ENCODE data around the gene PRELP.

Gene PRELP

GRCh38 chr1:203526130-203526529, 50.5 kb downstream of the PRELP start:
- H3K9me2 ChIP-seq (replicated peaks; ENCODE audit: insufficient read depth, low read length) = no peaks in the 10 kb centered on the region
- no peak overlapping the region for H3K4me2 ChIP-seq (ENCODE audit: low read depth, low read length)
- no peaks in the 10 kb centered on the region for H3F3A ChIP-seq (ENCODE audit: insufficient read depth, low read length)
- no peak overlapping the region for H3K9ac ChIP-seq (ENCODE audit: low read length)
- no peak for TF ChIP-seq EZH2 (optimal IDR thresholded peaks at IDR 0.05; ENCODE audit: low read depth, low read length)
- TF ChIP-seq EZH2phosphoT487 (IDR thresholded peaks at IDR 0.05; ENCODE audit: low read length) = no peak
- TF ChIP-seq CTCF (IDR thresholded peaks at IDR 0.05; ENCODE audit: low read length) = no peak
- no peaks in the 10 kb centered on the region for H3K79me2 ChIP-seq (ENCODE audit: low read length)
- no peaks in the 10 kb centered on the region for H3K9me3 ChIP-seq (replicated peaks; ENCODE audit: insufficient read depth, low read length)
- H3K4me3 ChIP-seq (ENCODE audit: low read length) = no peak overlapping the region
- no peaks in the 10 kb centered on the region for H3K36me3 ChIP-seq (replicated peaks; ENCODE audit: insufficient read depth, low read length)
- no peaks in the 10 kb centered on the region for H3K4me1 ChIP-seq (ENCODE audit: low read length)
- DNase-seq = no peak
- no peak overlapping the region for H2AFZ ChIP-seq (ENCODE audit: low read length)
- no peaks in the 10 kb centered on the region for H4K20me1 ChIP-seq (ENCODE audit: insufficient read depth, low read length)
- no peaks in the 10 kb centered on the region for H3K27me3 ChIP-seq (replicated peaks; ENCODE audit: insufficient read depth, low read length)
- H3K27ac ChIP-seq (ENCODE audit: low read length) = no peak overlapping the region

GRCh38 chr1:203526572-203526971, 51.0 kb downstream of the PRELP start:
- DNase-seq = no peak
- Histone ChIP-seq H3K9me2 (replicated peaks; ENCODE audit: insufficient read depth, low read length) (no peaks in the 10 kb centered on the region), H3K4me2 (ENCODE audit: low read depth, low read length) (no peak overlapping the region), H2AFZ (ENCODE audit: low read length) (no peak overlapping the region), H3K4me1 (ENCODE audit: low read length) (no peaks in the 10 kb centered on the region), H3K27ac (ENCODE audit: low read length) (no peak overlapping the region), H3F3A (ENCODE audit: insufficient read depth, low read length) (no peaks in the 10 kb centered on the region), H3K9ac (ENCODE audit: low read length) (no peak overlapping the region), H3K79me2 (ENCODE audit: low read length) (no peaks in the 10 kb centered on the region), H4K20me1 (ENCODE audit: insufficient read depth, low read length) (no peaks in the 10 kb centered on the region), H3K27me3 (replicated peaks; ENCODE audit: insufficient read depth, low read length) (no peaks in the 10 kb centered on the region), H3K9me3 (replicated peaks; ENCODE audit: insufficient read depth, low read length) (no peaks in the 10 kb centered on the region), H3K36me3 (replicated peaks; ENCODE audit: insufficient read depth, low read length) (no peaks in the 10 kb centered on the region), H3K4me3 (ENCODE audit: low read length) (no peak overlapping the region)
- TF ChIP-seq EZH2phosphoT487 (IDR thresholded peaks at IDR 0.05; ENCODE audit: low read length) (no peak), EZH2 (optimal IDR thresholded peaks at IDR 0.05; ENCODE audit: low read depth, low read length) (no peak), CTCF (IDR thresholded peaks at IDR 0.05; ENCODE audit: low read length) (no peak)

GRCh38 chr1:203527013-203527412, 51.4 kb downstream of the PRELP start:
- no peak overlapping the region for H3K27ac ChIP-seq (ENCODE audit: low read length)
- no peaks in the 10 kb centered on the region for H3F3A ChIP-seq (ENCODE audit: insufficient read depth, low read length)
- no peak overlapping the region for H3K9ac ChIP-seq (ENCODE audit: low read length)
- no peaks in the 10 kb centered on the region for H3K27me3 ChIP-seq (replicated peaks; ENCODE audit: insufficient read depth, low read length)
- no peaks in the 10 kb centered on the region for H3K36me3 ChIP-seq (replicated peaks; ENCODE audit: insufficient read depth, low read length)
- H3K4me1 ChIP-seq (ENCODE audit: low read length) = no peaks in the 10 kb centered on the region
- no peaks in the 10 kb centered on the region for H3K79me2 ChIP-seq (ENCODE audit: low read length)
- no peak for DNase-seq
- H3K9me2 ChIP-seq (replicated peaks; ENCODE audit: insufficient read depth, low read length) = no peaks in the 10 kb centered on the region
- TF ChIP-seq EZH2phosphoT487 (IDR thresholded peaks at IDR 0.05; ENCODE audit: low read length) (no peak), CTCF (IDR thresholded peaks at IDR 0.05; ENCODE audit: low read length) (no peak), EZH2 (optimal IDR thresholded peaks at IDR 0.05; ENCODE audit: low read depth, low read length) (no peak)
- H3K9me3 ChIP-seq (replicated peaks; ENCODE audit: insufficient read depth, low read length) = no peaks in the 10 kb centered on the region
- H4K20me1 ChIP-seq (ENCODE audit: insufficient read depth, low read length) = no peaks in the 10 kb centered on the region
- H3K4me2 ChIP-seq (ENCODE audit: low read depth, low read length) = no peak overlapping the region
- no peak overlapping the region for H3K4me3 ChIP-seq (ENCODE audit: low read length)
- no peak overlapping the region for H2AFZ ChIP-seq (ENCODE audit: low read length)
